Measurements from ENCODE around the gene TFCP2L1.

DNA sequence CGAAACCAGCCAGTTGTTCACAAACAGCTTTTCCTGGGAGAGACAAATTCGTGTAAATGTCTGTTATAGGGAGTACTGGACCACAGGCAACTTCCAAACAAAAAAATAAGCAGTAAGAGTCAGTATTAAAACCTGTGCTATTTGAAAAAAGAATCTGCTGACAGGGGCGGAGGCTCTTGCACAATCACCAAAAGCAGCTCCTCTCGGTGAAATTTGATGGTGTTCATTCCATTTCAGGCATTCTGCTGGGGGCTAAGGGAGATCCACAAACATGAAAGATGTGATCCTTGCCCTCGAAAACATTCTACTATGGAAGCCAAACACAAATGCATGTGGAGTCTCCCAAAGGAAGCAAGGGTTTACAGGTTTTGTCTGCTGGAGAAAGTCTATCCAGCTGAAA, 45.0 kb downstream of the TFCP2L1 start:
- TF ChIP-seq CTCF (conservative IDR thresholded peaks at IDR 0.05; ENCODE audit: low read depth in 2 of 2) (no peak), STAT1 (IDR thresholded peaks at IDR 0.05; ENCODE audit: unreplicated experiment) (no peak), EZH2 (IDR thresholded peaks at IDR 0.05; ENCODE audit: low read depth, unreplicated experiment) (no peak), POLR2AphosphoS5 (IDR thresholded peaks at IDR 0.05; ENCODE audit: low read depth) (no peak), CREB1 (CRISPR knock-in tag; IDR thresholded peaks at IDR 0.05; ENCODE audit: low read depth) (no peak)
- TF ChIP-seq, protein P1, sequence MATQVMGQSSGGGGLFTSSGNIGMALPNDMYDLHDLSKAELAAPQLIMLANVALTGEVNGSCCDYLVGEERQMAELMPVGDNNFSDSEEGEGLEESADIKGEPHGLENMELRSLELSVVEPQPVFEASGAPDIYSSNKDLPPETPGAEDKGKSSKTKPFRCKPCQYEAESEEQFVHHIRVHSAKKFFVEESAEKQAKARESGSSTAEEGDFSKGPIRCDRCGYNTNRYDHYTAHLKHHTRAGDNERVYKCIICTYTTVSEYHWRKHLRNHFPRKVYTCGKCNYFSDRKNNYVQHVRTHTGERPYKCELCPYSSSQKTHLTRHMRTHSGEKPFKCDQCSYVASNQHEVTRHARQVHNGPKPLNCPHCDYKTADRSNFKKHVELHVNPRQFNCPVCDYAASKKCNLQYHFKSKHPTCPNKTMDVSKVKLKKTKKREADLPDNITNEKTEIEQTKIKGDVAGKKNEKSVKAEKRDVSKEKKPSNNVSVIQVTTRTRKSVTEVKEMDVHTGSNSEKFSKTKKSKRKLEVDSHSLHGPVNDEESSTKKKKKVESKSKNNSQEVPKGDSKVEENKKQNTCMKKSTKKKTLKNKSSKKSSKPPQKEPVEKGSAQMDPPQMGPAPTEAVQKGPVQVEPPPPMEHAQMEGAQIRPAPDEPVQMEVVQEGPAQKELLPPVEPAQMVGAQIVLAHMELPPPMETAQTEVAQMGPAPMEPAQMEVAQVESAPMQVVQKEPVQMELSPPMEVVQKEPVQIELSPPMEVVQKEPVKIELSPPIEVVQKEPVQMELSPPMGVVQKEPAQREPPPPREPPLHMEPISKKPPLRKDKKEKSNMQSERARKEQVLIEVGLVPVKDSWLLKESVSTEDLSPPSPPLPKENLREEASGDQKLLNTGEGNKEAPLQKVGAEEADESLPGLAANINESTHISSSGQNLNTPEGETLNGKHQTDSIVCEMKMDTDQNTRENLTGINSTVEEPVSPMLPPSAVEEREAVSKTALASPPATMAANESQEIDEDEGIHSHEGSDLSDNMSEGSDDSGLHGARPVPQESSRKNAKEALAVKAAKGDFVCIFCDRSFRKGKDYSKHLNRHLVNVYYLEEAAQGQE (IDR thresholded peaks at IDR 0.05; ENCODE audit: unreplicated experiment): no peak

Data from GM23338 (cell line).